Heart left ventricle (tissue), 13 donors: ENCODE results near the gene AVL9.

Source experiments
- POLR2A ChIP-seq, 2 donors: fragments of 450-650 bp; IDR thresholded peaks; one replicate each; pipeline ENCODE4 v1.6.1; 2017; ENCODE audit warnings: antibody characterized with exemption in 2 of 2, mild to moderate bottlenecking in 2 of 2, moderate library complexity in 2 of 2
- TF ChIP-seq, protein P1 (sequence below), 12 donors: fragments of 200-600 bp; sonication (generic) in 4 of 12; IDR thresholded peaks; one replicate each; pipeline versions ENCODE4 v1.5.0 to v1.8.0; 2018 to 2022; ENCODE audit warnings: antibody characterized with exemption in 12 of 12, mild to moderate bottlenecking in 5 of 12
- donor health status: ischemic (EF 13 %, LVEDD 7.1; RV severe dilation, severe dysfunction).
- donor health status: DM: no; HTN: yes; CAD: no.
- donor health status: DM: no; HTN: no; CAD: no.
- donor health status: ischemic (EF 25% LVEDD 6.9; RV normal size, moderate dysfunction).
- donor health status: ischemic (EF 25% LVEDD 5.7; RV mildly dilated, moderate dysfunction).
- donor health status: ischemic (EF 35%, LVEDD 5.7; RV mildly dilated, moderate dysfunction).
- donor health status: nonischemic (EF 11% LVEDD 7.7; RV severe dilation, severe dysfunction).
- donor health status: DM: yes; HTN: yes; CAD: no.
- donor health status: PGD.
- donor health status: ischemic (EF 29% LVEDD 5.4; RV normal size, mild dysfunction).
- donor health status: nonischemic (EF 23%, LVEDD 6.1; RV moderate dilation, normal function).

DNA sequence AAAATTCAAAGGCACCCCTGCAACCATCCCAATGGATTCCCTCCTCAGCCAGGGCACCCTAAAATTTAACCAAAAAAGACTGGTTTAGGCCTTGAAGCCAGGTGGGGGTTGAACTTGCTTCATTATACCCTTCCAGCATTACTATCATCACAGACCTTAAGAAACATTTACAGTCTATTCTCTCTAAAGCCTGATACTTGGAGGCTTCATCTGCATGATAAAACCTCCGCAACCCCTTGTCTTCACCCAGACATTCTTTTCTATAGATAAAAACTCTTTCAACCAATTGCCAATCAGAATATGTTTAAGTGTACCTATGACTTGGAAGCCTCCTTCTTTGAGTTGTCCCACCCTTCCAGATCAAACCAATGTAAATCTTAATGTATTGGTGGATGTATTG is 17.9 kb downstream of the AVL9 start:
- no peak for TF ChIP-seq POLR2A (IDR thresholded peaks at IDR 0.05)
- TF ChIP-seq, protein P1, sequence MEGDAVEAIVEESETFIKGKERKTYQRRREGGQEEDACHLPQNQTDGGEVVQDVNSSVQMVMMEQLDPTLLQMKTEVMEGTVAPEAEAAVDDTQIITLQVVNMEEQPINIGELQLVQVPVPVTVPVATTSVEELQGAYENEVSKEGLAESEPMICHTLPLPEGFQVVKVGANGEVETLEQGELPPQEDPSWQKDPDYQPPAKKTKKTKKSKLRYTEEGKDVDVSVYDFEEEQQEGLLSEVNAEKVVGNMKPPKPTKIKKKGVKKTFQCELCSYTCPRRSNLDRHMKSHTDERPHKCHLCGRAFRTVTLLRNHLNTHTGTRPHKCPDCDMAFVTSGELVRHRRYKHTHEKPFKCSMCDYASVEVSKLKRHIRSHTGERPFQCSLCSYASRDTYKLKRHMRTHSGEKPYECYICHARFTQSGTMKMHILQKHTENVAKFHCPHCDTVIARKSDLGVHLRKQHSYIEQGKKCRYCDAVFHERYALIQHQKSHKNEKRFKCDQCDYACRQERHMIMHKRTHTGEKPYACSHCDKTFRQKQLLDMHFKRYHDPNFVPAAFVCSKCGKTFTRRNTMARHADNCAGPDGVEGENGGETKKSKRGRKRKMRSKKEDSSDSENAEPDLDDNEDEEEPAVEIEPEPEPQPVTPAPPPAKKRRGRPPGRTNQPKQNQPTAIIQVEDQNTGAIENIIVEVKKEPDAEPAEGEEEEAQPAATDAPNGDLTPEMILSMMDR (IDR thresholded peaks at IDR 0.05) = no peak
